CD8-positive, alpha-beta memory T cell (primary cell): Measurements from ENCODE around the gene PNLIP. TPM values are rescaled to one million over a fixed set of nuclear protein-coding genes. Genes with fewer than 3 reads are reported as not detected.

Experiments
- CTCF ChIA-PET: fragments of 350-600 bp; sonication (Branson Sonifier 250); formaldehyde crosslinking; loops from one replicate; lab custom pipeline; 2021; ENCODE audit warnings: antibody characterized with exemption; lab: Charles Lee
- POLR2A ChIA-PET: fragments of 350-600 bp; sonication (Branson Sonifier 250); formaldehyde crosslinking; loops from one replicate; lab custom pipeline; 2021; ENCODE audit warnings: antibody characterized with exemption; lab: Charles Lee
- DNase-seq, 5 donors: peaks; one replicate each; pipeline versions ENCODE4 v3.0.0 to v3.0.0-alpha.2; 2020 to 2022; ENCODE audit warnings: mixed read lengths in 1 of 5
- H3K27ac ChIP-seq: one replicate; pipeline ENCODE4 v1.7.0; 2013; ENCODE audit warnings: low read depth, mild to moderate bottlenecking, low read length, moderate library complexity
- H3K27me3 ChIP-seq: 2 replicates; pipeline ENCODE4 v1.7.0; 2013; ENCODE audit warnings: low read length, mild to moderate bottlenecking; ENCODE audit not compliant: insufficient read depth, poor library complexity, severe bottlenecking
- H3K36me3 ChIP-seq: 2 replicates; pipeline ENCODE4 v1.7.0; 2013; ENCODE audit warnings: mild to moderate bottlenecking, low read length, moderate library complexity; ENCODE audit not compliant: insufficient read depth
- H3K4me1 ChIP-seq: 2 replicates; pipeline ENCODE4 v1.7.0; 2013; ENCODE audit warnings: mild to moderate bottlenecking, low read length, moderate library complexity; ENCODE audit not compliant: insufficient read depth
- H3K4me3 ChIP-seq: 2 replicates; pipeline ENCODE4 v1.7.0; 2013; ENCODE audit warnings: mild to moderate bottlenecking, low read length
- H3K9me3 ChIP-seq: 2 replicates; pipeline ENCODE4 v1.7.0; 2013; ENCODE audit warnings: mild to moderate bottlenecking, low read length
- H3K27ac Mint-ChIP-seq, 8 donors: one replicate each; pipeline ENCODE4 v1.8.0; 2020 to 2021; ENCODE audit warnings: mixed read lengths in 8 of 8, mild to moderate bottlenecking in 6 of 8, inconsistent platforms in 3 of 8, moderate library complexity in 3 of 8
- H3K27me3 Mint-ChIP-seq, 2 donors: one replicate each; pipeline ENCODE4 v1.8.0; 2020 to 2021; ENCODE audit warnings: mixed read lengths in 2 of 2, mild to moderate bottlenecking in 1 of 2, moderate library complexity in 1 of 2
- H3K36me3 Mint-ChIP-seq, 3 donors: one replicate each; pipeline ENCODE4 v1.8.0; 2020 to 2021; ENCODE audit warnings: mixed read lengths in 3 of 3, inconsistent platforms in 1 of 3, mild to moderate bottlenecking in 1 of 3
- H3K4me1 Mint-ChIP-seq, 3 donors: one replicate each; pipeline ENCODE4 v1.8.0; 2020 to 2021; ENCODE audit warnings: mixed read lengths in 3 of 3, inconsistent platforms in 1 of 3, mild to moderate bottlenecking in 1 of 3
- H3K4me3 Mint-ChIP-seq, 7 donors: one replicate each; pipeline ENCODE4 v1.8.0; 2020 to 2021; ENCODE audit warnings: mixed read lengths in 7 of 7, mild to moderate bottlenecking in 6 of 7, moderate library complexity in 4 of 7, inconsistent platforms in 2 of 7
- H3K9me3 Mint-ChIP-seq, 5 donors: one replicate each; pipeline ENCODE4 v1.8.0; 2020 to 2022; ENCODE audit warnings: mixed read lengths in 5 of 5, mild to moderate bottlenecking in 3 of 5, moderate library complexity in 2 of 5, inconsistent platforms in 1 of 5
- polyA plus RNA-seq: library from polyadenylated mRNA; unstranded; fragments of 300-500 nt; fragmentation: Illumina TruSeq; gene quantifications from one replicate; pipeline ENCODE4 v1.2.3, GENCODE V29; 2021
- total RNA-seq, 2 experiments: library from RNA; stranded (reverse); gene quantifications; one replicate each; pipeline ENCODE4 v1.2.3, GENCODE V29; 2021

Gene PNLIP
- total and polyA plus RNA-seq, 3 experiments from 2014 or later = not detected

DNA sequence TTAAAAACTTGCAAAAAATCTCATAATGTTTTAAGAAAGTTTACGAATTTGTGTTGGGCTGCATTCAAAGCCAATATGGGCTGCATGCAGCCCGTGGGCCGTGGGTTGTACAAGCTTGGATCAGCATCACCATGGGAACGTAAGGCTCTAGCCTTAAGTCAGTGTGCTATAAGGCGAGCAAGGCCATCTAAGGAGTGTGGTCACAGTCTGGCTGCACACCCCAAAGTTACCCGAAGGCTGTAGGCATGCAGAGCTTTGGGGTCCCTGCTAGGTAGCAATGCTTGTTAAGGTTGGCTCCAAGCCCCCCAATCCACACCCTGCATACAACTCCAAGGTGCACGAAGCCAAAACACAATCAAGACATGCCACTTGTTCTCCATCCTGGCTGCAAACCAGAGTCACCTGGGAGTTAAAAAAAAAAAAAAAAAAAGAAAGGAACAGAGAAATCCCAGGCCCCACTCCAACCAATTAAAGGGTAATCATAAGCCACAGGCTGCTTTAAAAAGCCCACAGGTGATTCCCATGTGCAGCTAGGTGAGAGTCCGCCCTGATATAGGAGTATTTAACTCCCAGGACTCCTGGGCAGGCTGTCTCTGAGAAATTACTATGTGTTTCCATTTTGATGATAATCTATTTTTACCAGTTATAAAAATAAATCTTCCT is 66.5 kb downstream of the PNLIP start:
- Histone ChIP-seq H3K27ac (no peak overlapping the region), H3K9me3 (no peaks in the 10 kb centered on the region), H3K4me1 (no peaks in the 10 kb centered on the region), H3K4me3 (no peak overlapping the region), H3K27me3 (no peaks in the 10 kb centered on the region), H3K36me3 (no peaks in the 10 kb centered on the region)
- H3K9me3 Mint-ChIP-seq = peaks cover 0 to 4% (median 2%) of the 10 kb centered on the region in 5 donors
- no peak overlapping the region for H3K4me3 Mint-ChIP-seq
- DNase-seq = no peak
- no peaks in the 10 kb centered on the region for H3K4me1 Mint-ChIP-seq
- peaks cover 3 to 7% of the 10 kb centered on the region in 2 donors for H3K27me3 Mint-ChIP-seq
- no peak overlapping the region for H3K27ac Mint-ChIP-seq
- H3K36me3 Mint-ChIP-seq = no peaks in the 10 kb centered on the region
- POLR2A ChIA-PET = no interaction called here
- CTCF ChIA-PET = no interaction called here

GRCh38 chr10:116613471-116613870 is 67.7 kb downstream of the PNLIP start:
- DNase-seq = no peak
- CTCF ChIA-PET = no interaction called here
- POLR2A ChIA-PET = no interaction called here
- no peak overlapping the region for H3K27ac ChIP-seq
- no peaks in the 10 kb centered on the region for H3K27me3 ChIP-seq
- H3K9me3 ChIP-seq = no peaks in the 10 kb centered on the region
- peaks cover 3 to 6% of the 10 kb centered on the region in 2 donors for H3K27me3 Mint-ChIP-seq
- H3K36me3 Mint-ChIP-seq = no peaks in the 10 kb centered on the region
- H3K4me1 Mint-ChIP-seq = no peaks in the 10 kb centered on the region
- H3K4me3 ChIP-seq = no peak overlapping the region
- no peak overlapping the region for H3K4me3 Mint-ChIP-seq
- H3K36me3 ChIP-seq = no peaks in the 10 kb centered on the region
- H3K27ac Mint-ChIP-seq = no peak overlapping the region
- no peaks in the 10 kb centered on the region for H3K4me1 ChIP-seq
- peaks cover 0 to 2% (median 1%) of the 10 kb centered on the region in 5 donors for H3K9me3 Mint-ChIP-seq

- peaks cover 0 to 2% (median 0%) of the 10 kb centered on the region in 5 donors for H3K9me3 Mint-ChIP-seq
- CTCF ChIA-PET = no interaction called here
These were observed 69.1 kb downstream of the PNLIP start for GRCh38 chr10:116614796-116615195.

GRCh38 chr10:116615199-116615776 is 69.6 kb downstream of the PNLIP start:
- H3K4me1 Mint-ChIP-seq = no peaks in the 10 kb centered on the region
- H3K4me3 ChIP-seq = no peak overlapping the region
- H3K27ac Mint-ChIP-seq = no peak overlapping the region
- H3K9me3 ChIP-seq = no peaks in the 10 kb centered on the region
- DNase-seq = no peak
- no peak overlapping the region for H3K4me3 Mint-ChIP-seq
- peaks cover 0 to 3% (median 0%) of the 10 kb centered on the region in 5 donors for H3K9me3 Mint-ChIP-seq
- ChIA-PET POLR2A (no interaction called here), CTCF (no interaction called here)
- no peaks in the 10 kb centered on the region for H3K36me3 Mint-ChIP-seq
- H3K36me3 ChIP-seq = no peaks in the 10 kb centered on the region
- H3K27me3 ChIP-seq = no peaks in the 10 kb centered on the region
- no peak overlapping the region for H3K27ac ChIP-seq
- H3K4me1 ChIP-seq = no peaks in the 10 kb centered on the region
- H3K27me3 Mint-ChIP-seq = peaks cover 0 to 4% of the 10 kb centered on the region in 2 donors

More at GRCh38 chr10:116614796-116615195, 69.1 kb downstream of the PNLIP start:
- no peak overlapping the region for H3K27ac ChIP-seq
- no peak overlapping the region for H3K4me3 ChIP-seq
- Mint-ChIP-seq H3K27ac (no peak overlapping the region), H3K27me3 (peaks cover 0 to 4% of the 10 kb centered on the region in 2 donors), H3K36me3 (no peaks in the 10 kb centered on the region), H3K4me3 (no peak overlapping the region), H3K4me1 (no peaks in the 10 kb centered on the region)
- H3K9me3 ChIP-seq = no peaks in the 10 kb centered on the region
- no peak for DNase-seq
- H3K36me3 ChIP-seq = no peaks in the 10 kb centered on the region
- no peaks in the 10 kb centered on the region for H3K27me3 ChIP-seq
- H3K4me1 ChIP-seq = no peaks in the 10 kb centered on the region
- POLR2A ChIA-PET = no interaction called here

Other genes with a start within 250 kb of the PNLIP start
- not detected for gene CCDC172, start 221.5 kb upstream of the PNLIP start, total RNA-seq
- not detected for gene CCDC172, start 221.5 kb upstream of the PNLIP start, polyA plus RNA-seq
- not detected for gene PNLIPRP3, start 118.1 kb upstream of the PNLIP start, total RNA-seq
- gene PNLIPRP3, start 118.1 kb upstream of the PNLIP start, polyA plus RNA-seq = not detected
- gene PNLIPRP1, start 45.0 kb downstream of the PNLIP start, total RNA-seq = not detected
- gene PNLIPRP1, start 45.0 kb downstream of the PNLIP start, polyA plus RNA-seq = not detected
- gene PNLIPRP2, start 75.0 kb downstream of the PNLIP start, total RNA-seq = not detected
- not detected for gene PNLIPRP2, start 75.0 kb downstream of the PNLIP start, polyA plus RNA-seq
- under 1 TPM; 0.04 to 0.07 TPM for gene HSPA12A, start 196.6 kb downstream of the PNLIP start, total RNA-seq
- not detected for gene HSPA12A, start 196.6 kb downstream of the PNLIP start, polyA plus RNA-seq